Activated B cell treated with CpG ODN at 0.5 μM for 24 hours (primary cell): ENCODE results near the gene ZNF791. TPM values are rescaled to one million over a fixed set of nuclear protein-coding genes. Genes with fewer than 3 reads are reported as not detected.

Experiments used
- ATAC-seq: fragments of 200-7000 bp; cut with Tn5 transposase; one replicate; pipeline ENCODE4 v1.10.0; 2021; ENCODE audit warnings: low read depth, mild to moderate bottlenecking, moderate library complexity
- CTCF ChIA-PET: fragments of 350-600 bp; sonication (Branson Sonifier 250); formaldehyde crosslinking; loops from one replicate; lab custom pipeline; 2021; ENCODE audit warnings: antibody characterized with exemption; lab: Charles Lee
- POLR2A ChIA-PET: fragments of 350-600 bp; sonication (Branson Sonifier 250); formaldehyde crosslinking; loops from one replicate; lab custom pipeline; 2021; ENCODE audit warnings: antibody characterized with exemption; lab: Charles Lee
- DNase-seq: peaks from one replicate; pipeline ENCODE4 v3.0.0; 2022
- H3K27ac Mint-ChIP-seq: one replicate; pipeline ENCODE4 v1.8.0; 2020; ENCODE audit warnings: mixed read lengths
- H3K27me3 Mint-ChIP-seq: one replicate; pipeline ENCODE4 v1.8.0; 2021; ENCODE audit warnings: mixed read lengths
- H3K36me3 Mint-ChIP-seq: one replicate; pipeline ENCODE4 v1.8.0; 2021; ENCODE audit warnings: low read depth, mixed read lengths
- H3K4me1 Mint-ChIP-seq: one replicate; pipeline ENCODE4 v1.8.0; 2021; ENCODE audit warnings: mixed read lengths
- H3K4me3 Mint-ChIP-seq: one replicate; pipeline ENCODE4 v1.8.0; 2020; ENCODE audit warnings: mild to moderate bottlenecking, mixed read lengths
- H3K9me3 Mint-ChIP-seq: one replicate; pipeline ENCODE4 v1.8.0; 2020; ENCODE audit warnings: mixed read lengths
- intact Hi-C: fragments of 100-400 bp; cut with micrococcal nuclease; formaldehyde crosslinking; loops from one replicate; pipeline ENCODE4 v1.15.1; 2024
- total RNA-seq: library from RNA; stranded (reverse); gene quantifications from 2 replicates; pipeline ENCODE4 v1.2.3, GENCODE V29; 2022
- TF ChIP-seq, protein P1 (sequence below): fragments of 200-600 bp; IDR thresholded peaks from one replicate; pipeline ENCODE4 v1.8.0; 2022; ENCODE audit warnings: antibody characterized with exemption, mild to moderate bottlenecking

ZNF791 gene
- total RNA-seq, 1 donor from 2014 or later, result 46.1 TPM

- ATAC-seq, result no peak
- no peak for DNase-seq
- intact Hi-C loops, result no loop called here
Observed at GRCh38 chr19:12597594-12597993, 13.1 kb upstream of the ZNF791 start.

GRCh38 chr19:12603714-12604113 lies 7.0 kb upstream of the ZNF791 start:
- Mint-ChIP-seq H3K36me3 (peaks cover 39% of the 10 kb centered on the region), H3K27me3 (no peaks in the 10 kb centered on the region), H3K4me3 (no peak overlapping the region), H3K27ac (peak overlapping the region; percentile 56), H3K9me3 (no peaks in the 10 kb centered on the region), H3K4me1 (peaks cover 24% of the 10 kb centered on the region)
- POLR2A ChIA-PET, result interaction anchor here (0.9 to 1.3 kb wide), 2 partner anchors 9 to 188 kb away, joined by 3 to 4 read pairs; partner anchors contain the start of gene JUNB
- DNase-seq (no peak), ATAC-seq (peak; percentile 80)
- intact Hi-C loops, result loop anchor here (1.0 kb wide), 1 partner anchor 10 kb away; no protein-coding TSS in a partner anchor
- CTCF ChIA-PET, result interaction anchor here (0.7 to 1.2 kb wide), 2 partner anchors 39 to 73 kb away, joined by 3 to 4 read pairs; no protein-coding TSS in a partner anchor
- TF ChIP-seq, protein P1, sequence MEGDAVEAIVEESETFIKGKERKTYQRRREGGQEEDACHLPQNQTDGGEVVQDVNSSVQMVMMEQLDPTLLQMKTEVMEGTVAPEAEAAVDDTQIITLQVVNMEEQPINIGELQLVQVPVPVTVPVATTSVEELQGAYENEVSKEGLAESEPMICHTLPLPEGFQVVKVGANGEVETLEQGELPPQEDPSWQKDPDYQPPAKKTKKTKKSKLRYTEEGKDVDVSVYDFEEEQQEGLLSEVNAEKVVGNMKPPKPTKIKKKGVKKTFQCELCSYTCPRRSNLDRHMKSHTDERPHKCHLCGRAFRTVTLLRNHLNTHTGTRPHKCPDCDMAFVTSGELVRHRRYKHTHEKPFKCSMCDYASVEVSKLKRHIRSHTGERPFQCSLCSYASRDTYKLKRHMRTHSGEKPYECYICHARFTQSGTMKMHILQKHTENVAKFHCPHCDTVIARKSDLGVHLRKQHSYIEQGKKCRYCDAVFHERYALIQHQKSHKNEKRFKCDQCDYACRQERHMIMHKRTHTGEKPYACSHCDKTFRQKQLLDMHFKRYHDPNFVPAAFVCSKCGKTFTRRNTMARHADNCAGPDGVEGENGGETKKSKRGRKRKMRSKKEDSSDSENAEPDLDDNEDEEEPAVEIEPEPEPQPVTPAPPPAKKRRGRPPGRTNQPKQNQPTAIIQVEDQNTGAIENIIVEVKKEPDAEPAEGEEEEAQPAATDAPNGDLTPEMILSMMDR, result no peak

More at GRCh38 chr19:12597594-12597993, 13.1 kb upstream of the ZNF791 start:
- ChIA-PET POLR2A (no interaction called here), CTCF (no interaction called here)
- H3K27ac Mint-ChIP-seq, result no peak overlapping the region
- no peaks in the 10 kb centered on the region for H3K27me3 Mint-ChIP-seq
- no peaks in the 10 kb centered on the region for H3K9me3 Mint-ChIP-seq
- H3K4me1 Mint-ChIP-seq, result no peaks in the 10 kb centered on the region
- TF ChIP-seq, protein P1, result no peak
- peaks cover 39% of the 10 kb centered on the region for H3K36me3 Mint-ChIP-seq
- no peak overlapping the region for H3K4me3 Mint-ChIP-seq

DNA sequence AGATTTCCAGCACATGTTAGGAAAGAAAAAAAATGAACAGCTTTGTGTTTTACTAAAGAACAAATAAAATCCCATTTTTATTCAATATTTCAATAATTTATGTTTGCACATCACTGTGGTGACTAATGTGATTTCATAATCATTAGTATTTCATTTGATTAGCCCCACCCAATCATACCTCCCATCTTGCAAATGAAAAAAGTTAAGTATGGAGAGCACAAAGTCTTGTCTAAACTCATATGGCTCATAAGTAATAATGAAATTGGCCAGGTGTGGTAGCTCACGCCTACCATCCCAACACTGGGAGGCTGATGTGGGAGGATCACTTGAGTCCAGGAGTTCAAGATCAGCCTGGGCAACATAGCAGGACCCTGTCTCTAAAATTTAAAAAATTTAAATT lies 3.9 kb upstream of the ZNF791 start:
- H3K27ac Mint-ChIP-seq, result no peak overlapping the region
- peaks cover 36% of the 10 kb centered on the region for H3K36me3 Mint-ChIP-seq
- CTCF ChIA-PET, result interaction anchor here (0.9 kb wide), 2 partner anchors 11 to 27 kb away, joined by 3 read pairs; no protein-coding TSS in a partner anchor
- no peak for ATAC-seq
- no peak overlapping the region for H3K4me3 Mint-ChIP-seq
- no peaks in the 10 kb centered on the region for H3K27me3 Mint-ChIP-seq
- TF ChIP-seq, protein P1, result no peak
- DNase-seq, result no peak
- intact Hi-C loops, result no loop called here
- H3K9me3 Mint-ChIP-seq, result no peaks in the 10 kb centered on the region
- POLR2A ChIA-PET, result interaction anchor here (0.6 to 1.1 kb wide), 3 partner anchors 10 to 32 kb away, joined by 3 to 9 read pairs (median 4); no protein-coding TSS in a partner anchor
- H3K4me1 Mint-ChIP-seq, result peaks cover 49% of the 10 kb centered on the region

DNA sequence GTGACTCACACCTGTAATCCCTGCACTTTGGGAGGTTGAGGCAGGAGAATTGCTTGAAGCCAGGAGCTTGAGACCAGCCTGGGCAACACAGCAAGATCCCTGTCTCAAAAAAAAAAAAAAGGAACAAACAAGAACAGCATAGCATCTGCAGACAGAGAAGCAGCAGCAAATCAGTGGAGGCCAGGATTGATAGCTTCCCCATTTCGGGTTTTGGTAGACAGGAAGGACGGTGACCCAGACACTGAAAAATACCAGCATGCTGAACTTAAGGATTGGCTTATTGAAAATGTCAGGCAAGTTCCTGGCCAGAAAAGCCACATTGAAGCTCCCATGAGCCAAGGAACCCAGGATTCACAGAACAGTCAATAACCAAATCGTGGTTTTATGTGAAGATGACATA lies 3.1 kb upstream of the ZNF791 start:
- DNase-seq (no peak), ATAC-seq (no peak)
- ChIA-PET POLR2A (interaction anchor here (0.7 kb wide), 1 partner anchor 1304 kb away, joined by 3 read pairs; no protein-coding TSS in a partner anchor), CTCF (interaction anchor here (0.9 kb wide), 1 partner anchor 10 kb away, joined by 3 read pairs; no protein-coding TSS in a partner anchor)
- Mint-ChIP-seq H3K27ac (peak overlapping the region; percentile 41), H3K9me3 (no peaks in the 10 kb centered on the region), H3K4me1 (peaks cover 50% of the 10 kb centered on the region), H3K4me3 (no peak overlapping the region), H3K36me3 (peaks cover 29% of the 10 kb centered on the region), H3K27me3 (no peaks in the 10 kb centered on the region)
- intact Hi-C loops, result no loop called here
- TF ChIP-seq, protein P1, result no peak

DNA sequence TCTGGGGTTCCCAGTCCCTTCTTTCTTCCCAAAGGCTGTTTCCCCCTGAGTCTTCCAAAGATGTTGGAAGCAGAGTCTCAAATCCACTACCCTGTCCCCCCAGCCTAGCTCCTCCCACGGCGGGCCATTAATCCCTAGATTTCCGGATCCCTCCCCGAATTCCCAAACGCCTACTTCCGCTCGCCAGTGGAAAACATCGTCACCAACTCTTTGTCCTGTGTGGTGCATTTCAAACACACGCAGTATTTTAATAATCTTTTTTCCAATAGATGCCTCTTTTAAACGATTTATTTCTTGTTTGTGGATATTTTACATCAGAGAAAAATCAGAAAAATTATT lies 610 bp downstream of the ZNF791 start:
- no peaks in the 10 kb centered on the region for H3K9me3 Mint-ChIP-seq

More for the DNA sequence above, 610 bp downstream of the ZNF791 start:
- H3K27me3 Mint-ChIP-seq, result no peaks in the 10 kb centered on the region
- ChIA-PET POLR2A (interaction anchor here (0.6 to 4.7 kb wide), 17 partner anchors 9 to 1039 kb away, joined by 3 to 74 read pairs (median 4); partner anchors contain the start of genes DHPS, JUNB, MAN2B1 and WDR83), CTCF (interaction anchor here (1.4 to 1.5 kb wide), 2 partner anchors 28 to 66 kb away, joined by 4 to 5 read pairs; no protein-coding TSS in a partner anchor)
- intact Hi-C loops, result loop anchor here (5.0 kb wide), 3 partner anchors 111 to 874 kb away; partner anchors contain the start of genes JUNB, TNPO2 and ZNF823
- ATAC-seq (peak; percentile 0), DNase-seq (no peak)
- peak overlapping the region; percentile 100 for H3K4me3 Mint-ChIP-seq
- TF ChIP-seq, protein P1, result no peak
- H3K4me1 Mint-ChIP-seq, result peaks cover 71% of the 10 kb centered on the region
- peak overlapping the region; percentile 100 for H3K27ac Mint-ChIP-seq
- peaks cover 34% of the 10 kb centered on the region for H3K36me3 Mint-ChIP-seq
